ENCODE results near the gene TOR4A.

The TOR4A gene

GRCh38 chr9:137307255-137308056 lies 29.9 kb downstream of the TOR4A start:
- Histone ChIP-seq H3K9ac (ENCODE audit: insufficient read length) (no peak overlapping the region), H3K9me3 (ENCODE audit: low read depth, low read length) (no peaks in the 10 kb centered on the region), H3K4me3 (no peak overlapping the region), H3K27ac (no peak overlapping the region), H3K36me3 (ENCODE audit: insufficient read depth, low read length) (no peaks in the 10 kb centered on the region)
- TF ChIP-seq POLR2AphosphoS5 (IDR thresholded peaks at IDR 0.05; ENCODE audit: borderline replicate concordance, low read depth, low read length) = no peak
- TF ChIP-seq EZH2 (IDR thresholded peaks at IDR 0.05) = no peak
- TF ChIP-seq FOXP2 (optimal IDR thresholded peaks at IDR 0.05; ENCODE audit: control extremely low read depth, extremely low read length, insufficient read depth) = no peak
- DNase-seq (ENCODE audit: low read depth, low spot score) = no peak

- no peaks in the 10 kb centered on the region for H3K36me3 ChIP-seq (ENCODE audit: insufficient read depth, low read length)
- no peak overlapping the region for H3K9ac ChIP-seq (ENCODE audit: insufficient read length)
- H3K4me3 ChIP-seq = no peak overlapping the region
- H3K9me3 ChIP-seq (ENCODE audit: low read depth, low read length) = no peaks in the 10 kb centered on the region
- no peak for TF ChIP-seq FOXP2 (optimal IDR thresholded peaks at IDR 0.05; ENCODE audit: control extremely low read depth, extremely low read length, insufficient read depth)
- TF ChIP-seq EZH2 (IDR thresholded peaks at IDR 0.05) = no peak
- TF ChIP-seq POLR2AphosphoS5 (IDR thresholded peaks at IDR 0.05; ENCODE audit: borderline replicate concordance, low read depth, low read length) = no peak
- no peak for DNase-seq (ENCODE audit: low read depth, low spot score)
- no peak overlapping the region for H3K27ac ChIP-seq
Observed at GRCh38 chr9:137308057-137308619, 30.6 kb downstream of the TOR4A start.

GRCh38 chr9:137309368-137310188 lies 32.1 kb downstream of the TOR4A start:
- no peak overlapping the region for H3K9ac ChIP-seq (ENCODE audit: insufficient read length)
- no peak overlapping the region for H3K27ac ChIP-seq
- H3K4me3 ChIP-seq = no peak overlapping the region
- no peak for DNase-seq (ENCODE audit: low read depth, low spot score)
- TF ChIP-seq FOXP2 (optimal IDR thresholded peaks at IDR 0.05; ENCODE audit: control extremely low read depth, extremely low read length, insufficient read depth) = no peak
- no peak for TF ChIP-seq POLR2AphosphoS5 (IDR thresholded peaks at IDR 0.05; ENCODE audit: borderline replicate concordance, low read depth, low read length)
- TF ChIP-seq EZH2 (IDR thresholded peaks at IDR 0.05) = no peak
- H3K36me3 ChIP-seq (ENCODE audit: insufficient read depth, low read length) = no peaks in the 10 kb centered on the region
- H3K9me3 ChIP-seq (ENCODE audit: low read depth, low read length) = no peaks in the 10 kb centered on the region

GRCh38 chr9:137310189-137311052 lies 32.9 kb downstream of the TOR4A start:
- Histone ChIP-seq H3K9me3 (ENCODE audit: low read depth, low read length) (no peaks in the 10 kb centered on the region), H3K36me3 (ENCODE audit: insufficient read depth, low read length) (no peaks in the 10 kb centered on the region), H3K4me3 (no peak overlapping the region), H3K27ac (no peak overlapping the region), H3K9ac (ENCODE audit: insufficient read length) (no peak overlapping the region)
- no peak for DNase-seq (ENCODE audit: low read depth, low spot score)
- TF ChIP-seq FOXP2 (optimal IDR thresholded peaks at IDR 0.05; ENCODE audit: control extremely low read depth, extremely low read length, insufficient read depth) = no peak
- no peak for TF ChIP-seq POLR2AphosphoS5 (IDR thresholded peaks at IDR 0.05; ENCODE audit: borderline replicate concordance, low read depth, low read length)
- TF ChIP-seq EZH2 (IDR thresholded peaks at IDR 0.05) = no peak

- no peak overlapping the region for H3K9ac ChIP-seq (ENCODE audit: insufficient read length)
- no peaks in the 10 kb centered on the region for H3K9me3 ChIP-seq (ENCODE audit: low read depth, low read length)
- TF ChIP-seq FOXP2 (optimal IDR thresholded peaks at IDR 0.05; ENCODE audit: control extremely low read depth, extremely low read length, insufficient read depth) (no peak), POLR2AphosphoS5 (IDR thresholded peaks at IDR 0.05; ENCODE audit: borderline replicate concordance, low read depth, low read length) (no peak), EZH2 (IDR thresholded peaks at IDR 0.05) (no peak)
- H3K27ac ChIP-seq = no peak overlapping the region
- no peak overlapping the region for H3K4me3 ChIP-seq
- H3K36me3 ChIP-seq (ENCODE audit: insufficient read depth, low read length) = no peaks in the 10 kb centered on the region
- DNase-seq (ENCODE audit: low read depth, low spot score) = no peak
Observed at GRCh38 chr9:137311171-137311985, 33.9 kb downstream of the TOR4A start.

GRCh38 chr9:137311986-137312851 lies 34.7 kb downstream of the TOR4A start:
- DNase-seq (ENCODE audit: low read depth, low spot score) = no peak
- TF ChIP-seq FOXP2 (optimal IDR thresholded peaks at IDR 0.05; ENCODE audit: control extremely low read depth, extremely low read length, insufficient read depth) (no peak), EZH2 (IDR thresholded peaks at IDR 0.05) (no peak), POLR2AphosphoS5 (IDR thresholded peaks at IDR 0.05; ENCODE audit: borderline replicate concordance, low read depth, low read length) (no peak)
- H3K4me3 ChIP-seq = no peak overlapping the region
- no peaks in the 10 kb centered on the region for H3K36me3 ChIP-seq (ENCODE audit: insufficient read depth, low read length)
- no peak overlapping the region for H3K27ac ChIP-seq
- H3K9ac ChIP-seq (ENCODE audit: insufficient read length) = no peak overlapping the region
- no peaks in the 10 kb centered on the region for H3K9me3 ChIP-seq (ENCODE audit: low read depth, low read length)

Measured in SK-N-MC (cell line).